SK-N-SH treated with all-trans-retinoic acid at 6 μM for 48 hours (cell line): Measurements from ENCODE around the gene PPM1G.

Experiments
- ATAC-seq: fragments of 200-7000 bp; cut with Tn5 transposase; 3 replicates; pipeline ENCODE4 v1.9.1; 2020; ENCODE audit warnings: mild to moderate bottlenecking, moderate library complexity
- ARNTL ChIP-seq: fragments of 450-650 bp; formaldehyde crosslinking; IDR thresholded peaks from 2 replicates; pipeline ENCODE4 v1.5.0; 2020; ENCODE audit warnings: low read depth, mild to moderate bottlenecking, moderate library complexity, borderline replicate concordance
- BACH2 ChIP-seq: fragments of 250-450 bp; sonication (Bioruptor Pico); IDR thresholded peaks from 2 replicates; pipeline ENCODE4 v1.9.0; 2021; ENCODE audit warnings: mild to moderate bottlenecking, borderline replicate concordance
- CREB5 ChIP-seq: fragments of 250-450 bp; sonication (Bioruptor Pico); IDR thresholded peaks from 2 replicates; pipeline ENCODE4 v1.5.1; 2020; ENCODE audit warnings: low read depth, mild to moderate bottlenecking, moderate library complexity
- CSDC2 ChIP-seq: fragments of 250-450 bp; sonication (Bioruptor Pico); IDR thresholded peaks from 2 replicates; pipeline ENCODE4 v1.5.0; 2020; ENCODE audit warnings: mild to moderate bottlenecking, moderate library complexity
- CSRNP3 ChIP-seq: fragments of 250-450 bp; sonication (Bioruptor Pico); IDR thresholded peaks from 2 replicates; pipeline ENCODE4 v1.5.1; 2021; ENCODE audit warnings: mild to moderate bottlenecking, moderate library complexity
- ESRRG ChIP-seq: fragments of 250-450 bp; sonication (Bioruptor Pico); IDR thresholded peaks from 2 replicates; pipeline ENCODE4 v1.6.1; 2021; ENCODE audit warnings: mild to moderate bottlenecking
- GLIS3 ChIP-seq: fragments of 250-450 bp; sonication (Bioruptor Pico); IDR thresholded peaks from 2 replicates; pipeline ENCODE4 v1.5.0; 2020; ENCODE audit warnings: mild to moderate bottlenecking, moderate library complexity
- OSR1 ChIP-seq: fragments of 250-450 bp; sonication (Bioruptor Pico); IDR thresholded peaks from 2 replicates; pipeline ENCODE4 v1.8.0; 2022; ENCODE audit warnings: moderate library complexity, mild to moderate bottlenecking, inconsistent platforms
- PATZ1 ChIP-seq: fragments of 250-450 bp; sonication (Bioruptor Pico); IDR thresholded peaks from 2 replicates; pipeline ENCODE4 v1.8.0; 2020; ENCODE audit warnings: mild to moderate bottlenecking, moderate library complexity, borderline replicate concordance
- POU6F1 ChIP-seq: fragments of 250-450 bp; sonication (Bioruptor Pico); IDR thresholded peaks from 2 replicates; pipeline ENCODE4 v1.8.0; 2021; ENCODE audit warnings: low read depth, mild to moderate bottlenecking, moderate library complexity, borderline replicate concordance
- RARB ChIP-seq: fragments of 250-450 bp; sonication (Bioruptor Pico); IDR thresholded peaks from 2 replicates; pipeline ENCODE4 v1.8.0; 2021; ENCODE audit warnings: mild to moderate bottlenecking, moderate library complexity
- TCF4 ChIP-seq: fragments of 250-450 bp; sonication (Bioruptor Pico); IDR thresholded peaks from 2 replicates; pipeline ENCODE4 v1.8.0; 2021; ENCODE audit warnings: mild to moderate bottlenecking, moderate library complexity, borderline replicate concordance
- TOX ChIP-seq: fragments of 250-450 bp; sonication (Bioruptor Pico); IDR thresholded peaks from 2 replicates; pipeline ENCODE4 v1.8.0; 2021; ENCODE audit warnings: mild to moderate bottlenecking, moderate library complexity, borderline replicate concordance
- TSHZ2 ChIP-seq: fragments of 250-450 bp; sonication (Bioruptor Pico); IDR thresholded peaks from 2 replicates; pipeline ENCODE4 v1.5.0; 2020; ENCODE audit warnings: mild to moderate bottlenecking, moderate library complexity
- ZC3H10 ChIP-seq: fragments of 250-450 bp; sonication (Bioruptor Pico); IDR thresholded peaks from 2 replicates; pipeline ENCODE4 v1.5.1; 2021; ENCODE audit warnings: mild to moderate bottlenecking, moderate library complexity
- ZFP3 ChIP-seq: fragments of 250-450 bp; sonication (Bioruptor Pico); IDR thresholded peaks from 2 replicates; pipeline ENCODE4 v1.5.0; 2020; ENCODE audit warnings: mild to moderate bottlenecking, moderate library complexity
- ZNF565 ChIP-seq: fragments of 450-650 bp; formaldehyde crosslinking; conservative IDR thresholded peaks from 2 replicates; pipeline ENCODE4 v1.5.0; 2020; ENCODE audit warnings: low read depth, mild to moderate bottlenecking, moderate library complexity
- ZNF70 ChIP-seq: fragments of 450-650 bp; formaldehyde crosslinking; IDR thresholded peaks from 2 replicates; pipeline ENCODE4 v1.5.0; 2020; ENCODE audit warnings: mild to moderate bottlenecking, moderate library complexity
- ZNF8 ChIP-seq: fragments of 450-650 bp; formaldehyde crosslinking; IDR thresholded peaks from 2 replicates; pipeline ENCODE4 v1.5.0; 2020; ENCODE audit warnings: mild to moderate bottlenecking, moderate library complexity

PPM1G gene

GRCh38 chr2:27379836-27380625, 29.4 kb downstream of the PPM1G start:
- ATAC-seq, result peak; percentile 9
- TF ChIP-seq ZFP3 (CRISPR knock-in tag), result no peak
- no peak for TF ChIP-seq ZNF8 (CRISPR knock-in tag)
- no peak for TF ChIP-seq TOX (CRISPR knock-in tag)
- TF ChIP-seq PATZ1 (CRISPR knock-in tag), result no peak
- 0 out of 2 replicates have a peak, but pooled peaks have one; percentile 81 for TF ChIP-seq POU6F1 (CRISPR knock-in tag)
- TF ChIP-seq ZNF70, result 0 out of 2 replicates have a peak, but pooled peaks have one; percentile 5
- TF ChIP-seq ZNF565 (CRISPR knock-in tag), result no peak
- TF ChIP-seq TCF4 (CRISPR knock-in tag), result no peak
- peak; percentile 47; the same call in 1 of the 2 replicates for TF ChIP-seq ARNTL (CRISPR knock-in tag)
- TF ChIP-seq GLIS3, result peak; percentile 65; the same call in 1 of the 2 replicates
- TF ChIP-seq ZC3H10 (CRISPR knock-in tag), result no peak
- TF ChIP-seq CSRNP3 (CRISPR knock-in tag), result peak; percentile 73; the same call in 1 of the 2 replicates
- TF ChIP-seq CREB5 (CRISPR knock-in tag), result no peak; the same call in 1 of the 2 replicates
- TF ChIP-seq TSHZ2, result no peak
- TF ChIP-seq RARB (CRISPR knock-in tag), result no peak
- TF ChIP-seq OSR1 (CRISPR knock-in tag), result no peak
- TF ChIP-seq CSDC2 (CRISPR knock-in tag), result no peak
- 0 out of 2 replicates have a peak, but pooled peaks have one; percentile 22 for TF ChIP-seq ESRRG

GRCh38 chr2:27379383-27379835, 30.0 kb downstream of the PPM1G start:
- ATAC-seq, result no peak; the same call in 2 of the 3 replicates
- TF ChIP-seq ARNTL (CRISPR knock-in tag), result no peak
- TF ChIP-seq BACH2 (CRISPR knock-in tag), result no peak
- TF ChIP-seq RARB (CRISPR knock-in tag), result no peak

- ATAC-seq, result no peak
- TF ChIP-seq PATZ1 (CRISPR knock-in tag) (no peak), CSRNP3 (CRISPR knock-in tag) (no peak), OSR1 (CRISPR knock-in tag) (no peak), ZFP3 (CRISPR knock-in tag) (no peak), CSDC2 (CRISPR knock-in tag) (no peak), ARNTL (CRISPR knock-in tag) (no peak), GLIS3 (no peak), RARB (CRISPR knock-in tag) (no peak), CREB5 (CRISPR knock-in tag) (no peak)
Measured at GRCh38 chr2:27378809-27379290, 30.5 kb downstream of the PPM1G start.
